ENCODE measurements around the gene INPP5D.
"Not testable (repeated sequence)": the region's sequence is repeated elsewhere in the genome, so short reads cannot be mapped to it uniquely, and the experiment has no call there.

Gene INPP5D

GRCh38 chr2:233115121-233115520, 55.0 kb downstream of the INPP5D start:
- ATAC-seq: no peak
- H3K27ac Mint-ChIP-seq: peak overlapping the region; percentile 68
- H3K4me1 Mint-ChIP-seq: peaks cover 65% of the 10 kb centered on the region
- no peak overlapping the region for H3K4me3 Mint-ChIP-seq
- H3K36me3 Mint-ChIP-seq (ENCODE audit: low read depth): peaks cover 3% of the 10 kb centered on the region
- H3K9me3 Mint-ChIP-seq: no peaks in the 10 kb centered on the region
- H3K27me3 Mint-ChIP-seq: no peaks in the 10 kb centered on the region
- DNase-seq: no peak

DNA sequence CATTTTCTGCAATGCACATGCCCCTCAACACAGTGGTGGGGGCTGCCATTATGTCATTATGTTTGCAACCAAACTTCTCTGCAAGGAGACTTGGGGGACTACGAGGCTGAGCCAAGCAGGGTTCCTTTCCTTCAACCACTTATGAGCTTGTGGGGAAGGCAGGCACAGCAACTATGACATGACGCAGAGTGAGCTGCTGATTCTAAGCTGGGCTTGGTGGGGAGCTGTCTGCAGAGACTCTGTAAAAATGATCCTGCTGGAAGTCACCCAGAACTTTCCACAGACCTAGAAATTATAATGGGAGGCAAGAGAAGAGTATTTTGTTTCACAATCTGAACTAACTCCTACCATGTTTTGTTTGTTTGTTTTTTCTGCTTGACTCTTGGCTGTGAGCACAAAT, 55.6 kb downstream of the INPP5D start:
- peaks cover 65% of the 10 kb centered on the region for H3K4me1 Mint-ChIP-seq
- no peak for ATAC-seq
- peaks cover 3% of the 10 kb centered on the region for H3K36me3 Mint-ChIP-seq (ENCODE audit: low read depth)
- H3K27ac Mint-ChIP-seq: peak overlapping the region; percentile 68
- no peak for DNase-seq
- H3K27me3 Mint-ChIP-seq: no peaks in the 10 kb centered on the region
- no peak overlapping the region for H3K4me3 Mint-ChIP-seq
- H3K9me3 Mint-ChIP-seq: no peaks in the 10 kb centered on the region

DNA sequence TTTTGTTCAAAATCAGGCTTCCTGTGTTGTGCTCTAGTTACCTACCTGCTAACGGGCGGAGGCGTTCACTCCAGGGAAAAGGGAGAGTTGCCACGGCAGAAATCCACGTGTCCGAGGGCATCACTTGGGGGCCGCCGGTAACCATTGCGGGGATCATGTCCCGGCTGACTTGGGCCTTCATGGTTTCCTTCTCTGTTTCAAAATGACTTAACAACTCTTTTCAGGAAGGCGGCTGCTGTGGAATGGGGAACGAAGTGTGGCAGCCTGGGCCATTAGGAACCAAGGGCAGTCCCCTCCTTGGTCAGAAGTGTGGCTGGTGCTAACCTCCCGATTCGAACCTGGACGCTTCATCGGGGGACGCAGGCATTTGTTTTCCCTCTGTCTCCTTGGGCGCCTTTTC, 56.8 kb downstream of the INPP5D start:
- ATAC-seq (no peak), DNase-seq (no peak)
- Mint-ChIP-seq H3K4me1 (peaks cover 66% of the 10 kb centered on the region), H3K9me3 (no peaks in the 10 kb centered on the region), H3K27ac (no peak overlapping the region), H3K36me3 (ENCODE audit: low read depth) (peaks cover 4% of the 10 kb centered on the region), H3K27me3 (no peaks in the 10 kb centered on the region), H3K4me3 (no peak overlapping the region)

- H3K4me1 Mint-ChIP-seq: peaks cover 67% of the 10 kb centered on the region
These were observed 57.2 kb downstream of the INPP5D start for GRCh38 chr2:233117351-233117750.

GRCh38 chr2:233117811-233118647, 57.9 kb downstream of the INPP5D start:
- Mint-ChIP-seq H3K36me3 (ENCODE audit: low read depth) (peaks cover 14% of the 10 kb centered on the region), H3K9me3 (no peaks in the 10 kb centered on the region), H3K27me3 (no peaks in the 10 kb centered on the region), H3K4me3 (no peak overlapping the region), H3K27ac (no peak overlapping the region), H3K4me1 (peaks cover 62% of the 10 kb centered on the region)
- ATAC-seq: no peak
- no peak for DNase-seq

More at GRCh38 chr2:233117351-233117750, 57.2 kb downstream of the INPP5D start:
- no peak overlapping the region for H3K27ac Mint-ChIP-seq
- H3K4me3 Mint-ChIP-seq: no peak overlapping the region
- ATAC-seq: no peak
- H3K36me3 Mint-ChIP-seq (ENCODE audit: low read depth): peaks cover 8% of the 10 kb centered on the region
- no peaks in the 10 kb centered on the region for H3K9me3 Mint-ChIP-seq
- DNase-seq: no peak
- H3K27me3 Mint-ChIP-seq: no peaks in the 10 kb centered on the region

GRCh38 chr2:233118648-233119000, 58.5 kb downstream of the INPP5D start:
- DNase-seq (no peak), ATAC-seq (no peak)
- Mint-ChIP-seq H3K9me3 (no peaks in the 10 kb centered on the region), H3K36me3 (ENCODE audit: low read depth) (peaks cover 18% of the 10 kb centered on the region), H3K27me3 (no peaks in the 10 kb centered on the region), H3K27ac (no peak overlapping the region), H3K4me3 (no peak overlapping the region), H3K4me1 (peaks cover 57% of the 10 kb centered on the region)

GRCh38 chr2:233119123-233119522, 59.0 kb downstream of the INPP5D start:
- ATAC-seq (no peak), DNase-seq (no peak)
- peaks cover 20% of the 10 kb centered on the region for H3K36me3 Mint-ChIP-seq (ENCODE audit: low read depth)
- no peaks in the 10 kb centered on the region for H3K9me3 Mint-ChIP-seq
- no peak overlapping the region for H3K27ac Mint-ChIP-seq
- no peaks in the 10 kb centered on the region for H3K27me3 Mint-ChIP-seq
- H3K4me1 Mint-ChIP-seq: peaks cover 55% of the 10 kb centered on the region
- no peak overlapping the region for H3K4me3 Mint-ChIP-seq

- no peaks in the 10 kb centered on the region for H3K27me3 Mint-ChIP-seq
- DNase-seq (no peak), ATAC-seq (no peak)
- H3K27ac Mint-ChIP-seq: no peak overlapping the region
- H3K36me3 Mint-ChIP-seq (ENCODE audit: low read depth): peaks cover 20% of the 10 kb centered on the region
- H3K9me3 Mint-ChIP-seq: no peaks in the 10 kb centered on the region
- H3K4me1 Mint-ChIP-seq: peaks cover 48% of the 10 kb centered on the region
- no peak overlapping the region for H3K4me3 Mint-ChIP-seq
These were observed 59.7 kb downstream of the INPP5D start for GRCh38 chr2:233119806-233120205.

DNA sequence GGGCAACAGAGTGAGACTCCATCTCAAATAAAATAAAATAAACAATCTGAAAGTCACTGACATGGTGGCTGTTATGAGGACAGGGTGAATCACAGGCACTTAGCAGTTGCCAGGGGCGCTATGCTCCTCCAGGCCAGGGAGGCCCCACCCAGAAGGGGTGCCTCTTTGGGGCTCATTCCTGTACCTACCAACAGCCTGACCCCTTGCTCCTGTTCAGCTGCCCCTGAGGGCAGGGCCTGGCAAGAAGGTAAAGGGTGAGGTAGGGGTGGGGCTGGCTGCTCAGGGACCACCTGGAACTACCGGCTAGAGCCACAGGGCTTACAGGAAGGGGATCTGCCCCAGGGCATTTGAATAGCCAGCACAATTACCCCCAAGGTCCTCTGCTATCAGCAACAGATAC, 60.3 kb downstream of the INPP5D start:
- H3K4me1 Mint-ChIP-seq: peaks cover 41% of the 10 kb centered on the region
- no peak for ATAC-seq
- no peak for DNase-seq
- H3K36me3 Mint-ChIP-seq (ENCODE audit: low read depth): peaks cover 20% of the 10 kb centered on the region
- no peaks in the 10 kb centered on the region for H3K9me3 Mint-ChIP-seq
- H3K27ac Mint-ChIP-seq: no peak overlapping the region
- no peak overlapping the region for H3K4me3 Mint-ChIP-seq
- H3K27me3 Mint-ChIP-seq: no peaks in the 10 kb centered on the region

- H3K27me3 Mint-ChIP-seq: no peaks in the 10 kb centered on the region
- no peak for DNase-seq
- H3K4me3 Mint-ChIP-seq: no peak overlapping the region
- H3K27ac Mint-ChIP-seq: peak overlapping the region; percentile 25
- H3K9me3 Mint-ChIP-seq: no peaks in the 10 kb centered on the region
- H3K4me1 Mint-ChIP-seq: peaks cover 32% of the 10 kb centered on the region
- no peak for ATAC-seq
- peaks cover 27% of the 10 kb centered on the region for H3K36me3 Mint-ChIP-seq (ENCODE audit: low read depth)
These were observed 61.7 kb downstream of the INPP5D start for GRCh38 chr2:233121856-233122255.

GRCh38 chr2:233122541-233122940, 62.4 kb downstream of the INPP5D start:
- ATAC-seq: no peak
- Mint-ChIP-seq H3K27me3 (no peaks in the 10 kb centered on the region), H3K4me3 (no peak overlapping the region), H3K4me1 (peaks cover 25% of the 10 kb centered on the region), H3K36me3 (ENCODE audit: low read depth) (peaks cover 32% of the 10 kb centered on the region), H3K9me3 (no peaks in the 10 kb centered on the region), H3K27ac (no peak overlapping the region)
- no peak for DNase-seq

DNA sequence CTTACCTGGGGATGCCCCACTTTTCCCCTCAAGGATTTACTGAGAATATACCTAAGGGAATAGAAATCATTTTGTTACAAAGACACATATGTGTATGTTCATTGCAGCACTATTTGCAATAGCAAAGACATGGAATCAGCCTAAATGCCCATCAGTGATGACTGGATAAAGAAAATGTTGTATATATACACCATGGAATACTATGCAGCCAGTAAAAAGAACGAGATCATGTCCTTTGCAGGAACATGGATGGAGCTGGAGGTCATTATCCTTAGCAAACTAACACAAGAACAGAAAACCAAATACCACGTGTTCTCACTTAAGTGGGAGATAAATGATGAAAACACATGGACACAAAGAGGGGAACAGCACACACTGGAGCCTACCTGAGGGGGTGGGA, 63.4 kb downstream of the INPP5D start:
- Mint-ChIP-seq H3K36me3 (ENCODE audit: low read depth) (peaks cover 29% of the 10 kb centered on the region), H3K4me1 (peaks cover 15% of the 10 kb centered on the region)
- H3K9me3 Mint-ChIP-seq, H3K27ac Mint-ChIP-seq, ATAC-seq, H3K4me3 Mint-ChIP-seq, H3K27me3 Mint-ChIP-seq, DNase-seq: not testable (repeated sequence)

DNA sequence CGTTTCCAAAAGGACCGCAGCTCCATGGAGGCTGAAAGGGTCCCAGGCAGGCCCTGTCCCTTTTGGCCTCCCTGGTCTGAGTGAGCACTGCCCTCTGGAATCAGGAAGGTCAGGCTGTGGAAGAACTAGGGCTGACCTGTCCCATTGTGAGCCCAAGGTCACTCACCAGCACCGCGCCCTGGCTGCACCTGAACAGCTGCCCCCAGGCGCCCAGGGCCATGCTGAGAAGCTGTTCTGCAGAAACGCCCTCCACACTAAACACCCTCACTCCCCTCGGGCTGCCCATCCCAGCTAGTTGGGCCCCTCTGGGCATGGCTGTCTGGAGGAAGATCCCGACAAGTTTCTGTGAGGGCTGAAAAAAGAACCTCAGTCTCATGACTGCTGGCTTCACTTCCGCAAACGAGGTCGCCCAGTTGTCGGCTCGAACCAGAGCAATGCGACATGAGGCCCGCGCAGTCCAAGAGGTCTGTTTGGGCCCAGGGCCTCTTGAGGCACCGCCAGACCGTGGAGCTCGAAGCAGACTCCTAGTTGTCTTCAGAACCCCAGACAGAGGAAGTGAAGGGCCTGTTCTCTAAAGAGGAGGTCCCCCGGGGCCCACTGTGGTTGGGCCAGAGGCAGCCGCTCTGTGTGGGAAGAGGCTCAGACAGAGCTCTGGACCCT, 64.4 kb downstream of the INPP5D start:
- peaks cover 10% of the 10 kb centered on the region for H3K4me1 Mint-ChIP-seq
- DNase-seq (no peak), ATAC-seq (peak; percentile 23)
- H3K27ac Mint-ChIP-seq: peak overlapping the region; percentile 18
- H3K27me3 Mint-ChIP-seq: no peaks in the 10 kb centered on the region
- H3K4me3 Mint-ChIP-seq: no peak overlapping the region
- no peaks in the 10 kb centered on the region for H3K9me3 Mint-ChIP-seq
- H3K36me3 Mint-ChIP-seq (ENCODE audit: low read depth): peaks cover 33% of the 10 kb centered on the region

- Mint-ChIP-seq H3K9me3 (no peaks in the 10 kb centered on the region), H3K4me1 (peaks cover 17% of the 10 kb centered on the region), H3K27me3 (no peaks in the 10 kb centered on the region), H3K36me3 (ENCODE audit: low read depth) (peaks cover 39% of the 10 kb centered on the region), H3K27ac (no peak overlapping the region), H3K4me3 (no peak overlapping the region)
- ATAC-seq (peak; percentile 11), DNase-seq (no peak)
These were observed 65.4 kb downstream of the INPP5D start for GRCh38 chr2:233125455-233126065.

All from activated naive CD8-positive, alpha-beta T cell treated with anti-CD3 and anti-CD28 coated beads, Interleukin-2, amount 50 U/mL, for 24 hours (primary cell).